LNCAP (cell line): ENCODE data around the gene TENM4.

Experiments used
- CTCF ChIP-seq: fragments of 450-650 bp; IDR thresholded peaks from 2 replicates; pipeline ENCODE4 v1.5.1; 2017; ENCODE audit warnings: mild to moderate bottlenecking

Gene TENM4

GRCh38 chr11:79209540-79210266 lies 231.1 kb downstream of the TENM4 start:
- TF ChIP-seq CTCF, result no peak

- no peak for TF ChIP-seq CTCF
Measured at GRCh38 chr11:79208126-79208525, 232.7 kb downstream of the TENM4 start.

- TF ChIP-seq CTCF, result no peak
Measured at GRCh38 chr11:79206951-79207350, 233.9 kb downstream of the TENM4 start.

- no peak for TF ChIP-seq CTCF
Measured at GRCh38 chr11:79205786-79206185, 235.0 kb downstream of the TENM4 start.

GRCh38 chr11:79201677-79202347 lies 239.0 kb downstream of the TENM4 start:
- no peak for TF ChIP-seq CTCF

- no peak for TF ChIP-seq CTCF
Measured at GRCh38 chr11:79200398-79201070, 240.3 kb downstream of the TENM4 start.

- no peak for TF ChIP-seq CTCF
Measured at GRCh38 chr11:79199729-79200354, 241.0 kb downstream of the TENM4 start.
